Measurements from ENCODE around the gene CCL8.

Gene CCL8

GRCh38 chr17:34356194-34356593 lies 37.0 kb downstream of the CCL8 start, which contains the start of gene CCL13:
TSS of gene CCL13 (plus strand) at chr17:34356480. CDS start at chr17:34356527, 47 bp downstream.
- H3K4me3 ChIP-seq (ENCODE audit: low read length), result no peak within 1 kb of the TSS
- TF ChIP-seq CTCF (IDR thresholded peaks at IDR 0.05; ENCODE audit: insufficient read depth, low read depth, low read length, missing control alignments), result no peak
- DNase-seq (ENCODE audit: low read depth), result no peak

- DNase-seq (ENCODE audit: low read depth), result no peak
- no peak for TF ChIP-seq CTCF (IDR thresholded peaks at IDR 0.05; ENCODE audit: insufficient read depth, low read depth, low read length, missing control alignments)
- H3K4me3 ChIP-seq (ENCODE audit: low read length), result no peak overlapping the region
Measured at GRCh38 chr17:34357398-34357797, 38.2 kb downstream of the CCL8 start.

- no peak overlapping the region for H3K4me3 ChIP-seq (ENCODE audit: low read length)
- TF ChIP-seq CTCF (IDR thresholded peaks at IDR 0.05; ENCODE audit: insufficient read depth, low read depth, low read length, missing control alignments), result no peak
- DNase-seq (ENCODE audit: low read depth), result no peak
Measured at GRCh38 chr17:34358631-34359030, 39.4 kb downstream of the CCL8 start.

- no peak for DNase-seq (ENCODE audit: low read depth)
- no peak for TF ChIP-seq CTCF (IDR thresholded peaks at IDR 0.05; ENCODE audit: insufficient read depth, low read depth, low read length, missing control alignments)
- H3K4me3 ChIP-seq (ENCODE audit: low read length), result no peak overlapping the region
Measured at GRCh38 chr17:34360601-34361270, 41.5 kb downstream of the CCL8 start.

- DNase-seq (ENCODE audit: low read depth), result peak; percentile 84
- H3K4me3 ChIP-seq (ENCODE audit: low read length), result no peak overlapping the region
- peak; percentile 99 for TF ChIP-seq CTCF (IDR thresholded peaks at IDR 0.05; ENCODE audit: insufficient read depth, low read depth, low read length, missing control alignments)
Measured at GRCh38 chr17:34361478-34362061, 42.3 kb downstream of the CCL8 start.

- TF ChIP-seq CTCF (IDR thresholded peaks at IDR 0.05; ENCODE audit: insufficient read depth, low read depth, low read length, missing control alignments), result no peak
- DNase-seq (ENCODE audit: low read depth), result no peak
- H3K4me3 ChIP-seq (ENCODE audit: low read length), result no peak within 1 kb of the TSS
Measured at GRCh38 chr17:34363183-34363661, 44.0 kb downstream of the CCL8 start, which contains the start of gene CCL1. TSS of gene CCL1 (minus strand) at chr17:34363233. CDS start at chr17:34363161, 72 bp downstream.

All from epithelial cell of esophagus (primary cell).